C4-2B (cell line): ENCODE measurements around the gene FAF1.

Source experiments
- H3K27ac ChIP-seq: fragments of 450-650 bp; 2 replicates; pipeline ENCODE4 v1.5.1; 2017
- ZFX ChIP-seq: fragments of 450-650 bp; IDR thresholded peaks from 2 replicates; pipeline ENCODE4 v1.6.1; 2017
- TF ChIP-seq, protein P1 (sequence below): fragments of 450-650 bp; conservative IDR thresholded peaks from 2 replicates; pipeline ENCODE4 v1.5.1; 2017; ENCODE audit warnings: mild to moderate bottlenecking

FAF1 gene

DNA sequence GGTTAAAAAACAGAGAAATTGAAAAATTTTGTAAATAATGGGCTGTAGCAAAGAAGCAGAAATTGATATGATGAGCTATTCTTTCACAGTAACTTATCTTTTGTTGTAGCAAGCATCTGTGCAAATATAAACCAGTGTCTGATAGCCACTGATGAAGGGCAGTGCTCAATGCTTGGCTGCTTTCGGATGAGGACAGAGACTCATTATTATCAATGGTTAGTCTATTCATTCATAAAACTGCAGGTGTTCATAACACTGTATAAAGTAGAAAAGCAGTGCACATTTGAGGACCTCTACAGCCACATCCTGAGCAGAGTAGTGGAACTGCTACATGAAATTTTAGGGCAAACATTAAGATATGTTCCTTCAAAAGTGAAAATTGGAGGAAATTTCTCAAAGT, 107.2 kb downstream of the FAF1 start:
- no peak overlapping the region for H3K27ac ChIP-seq
- no peak for TF ChIP-seq ZFX
- TF ChIP-seq, protein P1, sequence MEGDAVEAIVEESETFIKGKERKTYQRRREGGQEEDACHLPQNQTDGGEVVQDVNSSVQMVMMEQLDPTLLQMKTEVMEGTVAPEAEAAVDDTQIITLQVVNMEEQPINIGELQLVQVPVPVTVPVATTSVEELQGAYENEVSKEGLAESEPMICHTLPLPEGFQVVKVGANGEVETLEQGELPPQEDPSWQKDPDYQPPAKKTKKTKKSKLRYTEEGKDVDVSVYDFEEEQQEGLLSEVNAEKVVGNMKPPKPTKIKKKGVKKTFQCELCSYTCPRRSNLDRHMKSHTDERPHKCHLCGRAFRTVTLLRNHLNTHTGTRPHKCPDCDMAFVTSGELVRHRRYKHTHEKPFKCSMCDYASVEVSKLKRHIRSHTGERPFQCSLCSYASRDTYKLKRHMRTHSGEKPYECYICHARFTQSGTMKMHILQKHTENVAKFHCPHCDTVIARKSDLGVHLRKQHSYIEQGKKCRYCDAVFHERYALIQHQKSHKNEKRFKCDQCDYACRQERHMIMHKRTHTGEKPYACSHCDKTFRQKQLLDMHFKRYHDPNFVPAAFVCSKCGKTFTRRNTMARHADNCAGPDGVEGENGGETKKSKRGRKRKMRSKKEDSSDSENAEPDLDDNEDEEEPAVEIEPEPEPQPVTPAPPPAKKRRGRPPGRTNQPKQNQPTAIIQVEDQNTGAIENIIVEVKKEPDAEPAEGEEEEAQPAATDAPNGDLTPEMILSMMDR: no peak

DNA sequence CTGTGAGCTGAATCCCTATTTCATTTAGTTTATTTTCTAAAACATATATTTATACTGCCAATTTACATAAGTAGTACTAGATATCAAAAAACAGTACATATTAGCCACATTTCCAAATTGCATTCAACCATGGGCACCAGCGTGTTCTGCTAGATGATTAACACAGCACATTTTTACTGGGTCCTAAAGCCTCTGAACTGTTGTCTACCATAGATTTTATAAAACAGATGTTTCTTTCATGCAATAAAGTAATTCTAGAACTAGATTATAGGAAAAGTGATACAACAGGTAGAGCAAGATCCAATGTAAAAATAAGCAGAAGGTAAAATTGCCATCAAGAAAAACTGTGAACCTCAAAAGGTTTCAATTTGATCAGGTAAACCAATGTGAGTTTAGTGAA, 108.6 kb downstream of the FAF1 start:
- H3K27ac ChIP-seq: no peak overlapping the region
- TF ChIP-seq, protein P1: no peak
- TF ChIP-seq ZFX: no peak

DNA sequence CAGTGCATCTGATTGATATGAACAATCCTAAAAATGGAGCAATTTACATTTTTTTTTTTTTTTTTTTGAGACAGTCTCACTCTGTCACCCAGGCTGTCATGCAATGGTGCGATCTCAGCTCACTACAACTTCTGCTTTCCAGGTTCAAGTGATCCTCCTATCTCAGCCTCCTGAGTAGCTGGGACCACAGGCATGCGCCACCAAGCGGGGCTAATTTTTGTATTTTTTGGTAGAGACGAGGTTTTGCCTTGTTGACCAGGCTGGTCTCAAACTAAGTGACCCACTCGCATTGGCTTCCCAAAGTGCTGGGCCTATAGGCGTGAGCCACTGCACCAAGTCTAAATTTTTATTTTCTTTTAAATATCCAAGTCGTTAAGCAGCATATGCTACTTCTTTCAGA, 109.0 kb downstream of the FAF1 start:
- TF ChIP-seq, protein P1: no peak
- TF ChIP-seq ZFX: no peak
- H3K27ac ChIP-seq: no peak overlapping the region

- H3K27ac ChIP-seq: no peak overlapping the region
- TF ChIP-seq, protein P1: no peak
- TF ChIP-seq ZFX: no peak
Observed at GRCh38 chr1:50847303-50847702, 112.8 kb downstream of the FAF1 start.

DNA sequence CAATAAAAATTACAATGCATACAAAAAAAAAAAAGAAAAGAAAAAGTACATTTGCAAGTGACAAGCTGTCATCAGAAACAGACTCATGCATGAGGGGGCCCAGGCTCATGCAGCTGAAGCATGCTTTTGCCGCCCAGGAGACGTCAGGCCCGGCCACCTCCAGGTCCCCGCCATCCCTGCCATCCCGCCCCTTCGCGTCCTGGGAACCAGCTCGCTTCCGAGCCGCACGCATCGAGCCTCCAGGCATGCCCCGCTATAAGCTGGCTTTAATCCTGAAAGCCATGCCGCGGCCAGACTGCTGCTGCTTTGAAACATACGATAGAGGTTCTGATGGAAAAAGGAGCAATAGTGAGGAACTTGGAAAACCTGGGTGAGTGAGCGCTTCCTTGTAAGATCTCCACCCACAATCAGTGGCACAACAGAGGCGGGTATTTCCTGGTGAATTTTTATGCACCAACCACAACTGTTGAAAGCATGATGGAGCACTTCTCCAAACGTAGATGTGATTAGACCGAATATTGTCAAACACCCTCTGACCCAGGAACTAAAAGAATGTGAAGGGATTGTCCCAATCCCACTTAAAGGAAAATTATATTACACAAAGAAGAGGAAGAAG, 113.7 kb downstream of the FAF1 start:
- no peak overlapping the region for H3K27ac ChIP-seq
- TF ChIP-seq, protein P1: no peak
- no peak for TF ChIP-seq ZFX

DNA sequence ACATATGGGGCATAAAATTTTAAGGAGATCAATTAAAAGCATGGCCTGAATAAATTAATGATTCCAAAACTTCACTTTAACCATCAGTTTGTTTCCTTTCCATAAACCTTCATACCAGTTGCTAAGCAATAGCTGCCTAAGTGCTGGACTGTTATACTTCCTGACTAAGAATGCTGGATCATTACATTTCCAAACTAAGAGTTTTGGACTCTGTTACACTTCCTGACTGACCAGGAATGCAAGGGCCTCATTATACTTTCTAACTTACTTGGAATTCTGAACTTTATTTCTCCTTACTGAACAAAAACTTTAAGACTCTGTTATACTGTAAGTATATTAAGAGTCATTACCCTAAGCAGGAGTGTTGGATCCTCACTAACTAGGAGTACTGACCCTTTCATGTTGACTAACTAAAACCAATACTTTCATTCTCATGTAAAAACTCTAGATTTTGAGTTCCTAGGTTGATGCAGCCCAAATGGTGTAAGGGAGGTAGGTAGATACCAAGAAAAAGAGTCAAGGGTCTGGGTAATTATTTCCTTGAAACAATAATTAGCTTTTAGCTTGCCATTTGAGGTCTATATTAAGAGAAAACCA, 118.2 kb downstream of the FAF1 start:
- no peak overlapping the region for H3K27ac ChIP-seq
- TF ChIP-seq, protein P1: no peak
- TF ChIP-seq ZFX: no peak

DNA sequence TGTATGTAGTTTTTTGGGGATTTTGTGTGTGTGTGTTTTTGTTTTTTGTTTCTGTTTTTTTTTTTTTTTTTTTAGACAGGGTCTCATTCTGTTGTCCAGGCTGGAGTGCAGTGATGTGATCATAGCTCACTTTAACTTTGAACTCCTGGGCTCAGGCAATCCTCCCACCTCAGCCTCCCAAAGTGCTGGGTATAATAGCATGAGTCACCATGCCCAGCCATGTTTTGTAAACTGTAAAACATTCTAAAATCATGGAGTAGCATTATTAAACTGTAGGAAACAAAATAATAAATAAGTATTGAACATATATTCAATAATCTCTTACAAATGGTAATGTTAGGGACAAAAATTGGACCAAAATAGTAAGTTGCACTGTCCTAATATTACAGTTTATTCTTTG, 124.0 kb downstream of the FAF1 start:
- H3K27ac ChIP-seq: no peak overlapping the region
- TF ChIP-seq, protein P1: no peak
